HEK293 (cell line): Measurements from ENCODE around the gene CLDND1.

Experiments used
- CTCF ChIA-PET: fragments of 350-600 bp; formaldehyde crosslinking; extraction: SDS; loops from one replicate; lab custom pipeline; 2021; ENCODE audit warnings: antibody characterized with exemption; lab: Yijun Ruan, JAX
- POLR2A ChIA-PET: fragments of 300-600 bp; formaldehyde crosslinking; extraction: SDS; loops from one replicate; lab custom pipeline; 2020; ENCODE audit warnings: antibody characterized with exemption, inconsistent platforms; lab: Yijun Ruan, JAX
- H3K27ac ChIP-seq: fragments of 200-500 bp; sonication (Bioruptor generic); 2 replicates; pipeline ENCODE4 v1.5.1; 2014; ENCODE audit warnings: low read depth, low read length, control low read depth, inconsistent platforms; ENCODE audit errors: extremely low read depth
- H3K36me3 ChIP-seq, 2 experiments: fragments of 200-500 bp in 1 of 2; sonication (Bioruptor generic) in 1 of 2; 1 replicate in 1 of 2; 2 replicates in 1 of 2; pipeline ENCODE4 v1.5.1; 2014 to 2017; ENCODE audit warnings: inconsistent platforms in 2 of 2, low read length in 2 of 2; ENCODE audit not compliant: control insufficient read depth in 2 of 2, insufficient read depth in 1 of 2
- H3K4me1 ChIP-seq: fragments of 200-500 bp; sonication (Bioruptor generic); 2 replicates; pipeline ENCODE4 v1.5.1; 2014; ENCODE audit warnings: mild to moderate bottlenecking, low read length, inconsistent platforms; ENCODE audit not compliant: control insufficient read depth, insufficient read depth
- H3K4me3 ChIP-seq: 2 replicates; pipeline ENCODE4 v1.5.1; 2011; ENCODE audit warnings: low read depth, mild to moderate bottlenecking, control low read depth, low read length, moderate library complexity
- H3K9me3 ChIP-seq: fragments of 200-500 bp; sonication (Bioruptor generic); 2 replicates; pipeline ENCODE4 v1.5.1; 2014; ENCODE audit warnings: low read depth, low read length, inconsistent platforms; ENCODE audit not compliant: control insufficient read depth, insufficient read depth
- KLF16 ChIP-seq: fragments of 450-650 bp; formaldehyde crosslinking; IDR thresholded peaks from 2 replicates; pipeline ENCODE4 v1.5.1; 2017; ENCODE audit warnings: missing biosample characterization, missing genetic modification characterization
- KLF8 ChIP-seq: fragments of 450-650 bp; formaldehyde crosslinking; IDR thresholded peaks from 2 replicates; pipeline ENCODE4 v1.5.1; 2016; ENCODE audit warnings: missing biosample characterization, missing genetic modification characterization
- REPIN1 ChIP-seq: fragments of 450-650 bp; formaldehyde crosslinking; IDR thresholded peaks from 2 replicates; pipeline ENCODE4 v1.5.1; 2017; ENCODE audit warnings: missing biosample characterization, missing genetic modification characterization, low read depth
- YY1 ChIP-seq: fragments of 450-650 bp; formaldehyde crosslinking; IDR thresholded peaks from 2 replicates; pipeline ENCODE4 v1.5.1; 2018; ENCODE audit warnings: missing biosample characterization, missing genetic modification characterization
- ZFP37 ChIP-seq: fragments of 450-650 bp; formaldehyde crosslinking; IDR thresholded peaks from 2 replicates; pipeline ENCODE4 v1.5.1; 2016; ENCODE audit warnings: missing biosample characterization, missing genetic modification characterization
- ZNF112 ChIP-seq: fragments of 450-650 bp; formaldehyde crosslinking; IDR thresholded peaks from 2 replicates; pipeline ENCODE4 v1.5.0; 2017; ENCODE audit warnings: missing biosample characterization, missing genetic modification characterization
- ZNF114 ChIP-seq: fragments of 450-650 bp; formaldehyde crosslinking; IDR thresholded peaks from 2 replicates; pipeline ENCODE4 v1.5.0; 2017; ENCODE audit warnings: missing biosample characterization, missing genetic modification characterization
- ZNF146 ChIP-seq: fragments of 450-650 bp; formaldehyde crosslinking; IDR thresholded peaks from 2 replicates; pipeline ENCODE4 v1.5.1; 2016; ENCODE audit warnings: missing biosample characterization, missing genetic modification characterization
- ZNF274 ChIP-seq, 2 experiments: fragments of 200-500 bp in 1 of 2; fragments of 450-650 bp in 1 of 2; sonication (Bioruptor generic) in 1 of 2; formaldehyde crosslinking in 1 of 2; IDR thresholded peaks; 2 replicates each; pipeline versions ENCODE4 v1.5.1 to v1.6.1; 2014 to 2016; ENCODE audit warnings: borderline replicate concordance in 1 of 2, inconsistent platforms in 1 of 2, low read length in 1 of 2, missing biosample characterization in 1 of 2, missing genetic modification characterization in 1 of 2
- ZNF366 ChIP-seq: fragments of 450-650 bp; formaldehyde crosslinking; conservative IDR thresholded peaks from 2 replicates; pipeline ENCODE4 v1.5.1; 2016; ENCODE audit warnings: missing biosample characterization, missing genetic modification characterization
- ZNF394 ChIP-seq: fragments of 450-650 bp; formaldehyde crosslinking; IDR thresholded peaks from 2 replicates; pipeline ENCODE4 v1.5.1; 2016; ENCODE audit warnings: missing biosample characterization, missing genetic modification characterization, mild to moderate bottlenecking, moderate library complexity, borderline replicate concordance
- ZNF558 ChIP-seq: fragments of 450-650 bp; formaldehyde crosslinking; IDR thresholded peaks from 2 replicates; pipeline ENCODE4 v1.5.1; 2016; ENCODE audit warnings: missing biosample characterization, missing genetic modification characterization
- ZNF561 ChIP-seq: fragments of 450-650 bp; IDR thresholded peaks from 2 replicates; pipeline ENCODE4 v1.5.1; 2018; ENCODE audit warnings: missing biosample characterization, missing genetic modification characterization, borderline replicate concordance
- ZNF571 ChIP-seq: fragments of 450-650 bp; formaldehyde crosslinking; IDR thresholded peaks from 2 replicates; pipeline ENCODE4 v1.5.0; 2017; ENCODE audit warnings: missing biosample characterization, missing genetic modification characterization
- ZNF600 ChIP-seq: fragments of 450-650 bp; formaldehyde crosslinking; IDR thresholded peaks from 2 replicates; pipeline ENCODE4 v1.5.1; 2016; ENCODE audit warnings: missing biosample characterization, missing genetic modification characterization
- ZNF660 ChIP-seq: fragments of 450-650 bp; IDR thresholded peaks from 2 replicates; pipeline ENCODE4 v1.5.1; 2018; ENCODE audit warnings: missing biosample characterization, mild to moderate bottlenecking, missing genetic modification characterization
- ZNF768 ChIP-seq: fragments of 450-650 bp; formaldehyde crosslinking; IDR thresholded peaks from 2 replicates; pipeline ENCODE4 v1.5.1; 2018; ENCODE audit warnings: missing biosample characterization, mild to moderate bottlenecking, missing genetic modification characterization
- ZNF785 ChIP-seq: fragments of 450-650 bp; formaldehyde crosslinking; IDR thresholded peaks from 2 replicates; pipeline ENCODE4 v1.5.1; 2016; ENCODE audit warnings: missing biosample characterization, missing genetic modification characterization
- ZSCAN16 ChIP-seq: fragments of 450-650 bp; formaldehyde crosslinking; IDR thresholded peaks from 2 replicates; pipeline ENCODE4 v1.5.1; 2016; ENCODE audit warnings: missing biosample characterization, missing genetic modification characterization
- TF ChIP-seq, protein P1 (sequence below): fragments of 450-650 bp; formaldehyde crosslinking; conservative IDR thresholded peaks from 2 replicates; pipeline ENCODE4 v1.5.1; 2016; ENCODE audit warnings: low read depth, missing biosample characterization, missing genetic modification characterization
- TF ChIP-seq, protein P2 (sequence below): fragments of 450-650 bp; formaldehyde crosslinking; IDR thresholded peaks from 2 replicates; pipeline ENCODE4 v1.5.1; 2016; ENCODE audit warnings: missing biosample characterization, missing genetic modification characterization, borderline replicate concordance
- TF ChIP-seq, protein P3 (sequence below): fragments of 450-650 bp; formaldehyde crosslinking; IDR thresholded peaks from 2 replicates; pipeline ENCODE4 v1.5.1; 2017; ENCODE audit warnings: missing biosample characterization, mild to moderate bottlenecking, missing genetic modification characterization, moderate library complexity

The CLDND1 gene

DNA sequence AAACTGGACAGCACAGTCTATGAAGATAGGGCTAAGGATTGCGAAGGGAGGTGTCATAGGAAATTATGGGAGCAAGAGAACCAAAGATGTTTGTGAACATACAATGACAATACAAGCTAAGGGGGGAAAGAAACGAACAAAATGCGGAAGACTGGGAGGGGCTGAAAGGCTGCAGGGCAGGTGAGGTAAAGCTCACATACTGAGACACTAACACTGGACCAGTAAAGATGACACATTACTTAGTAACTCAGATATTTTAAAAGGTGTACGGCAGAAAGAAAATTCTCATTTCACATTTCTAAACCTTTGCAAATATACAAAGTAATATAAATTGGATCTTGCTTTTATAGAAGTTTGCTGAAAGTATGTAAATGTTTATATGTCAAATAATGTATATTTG lies 10.1 kb downstream of the CLDND1 start (continued):
- TF ChIP-seq, protein P1, sequence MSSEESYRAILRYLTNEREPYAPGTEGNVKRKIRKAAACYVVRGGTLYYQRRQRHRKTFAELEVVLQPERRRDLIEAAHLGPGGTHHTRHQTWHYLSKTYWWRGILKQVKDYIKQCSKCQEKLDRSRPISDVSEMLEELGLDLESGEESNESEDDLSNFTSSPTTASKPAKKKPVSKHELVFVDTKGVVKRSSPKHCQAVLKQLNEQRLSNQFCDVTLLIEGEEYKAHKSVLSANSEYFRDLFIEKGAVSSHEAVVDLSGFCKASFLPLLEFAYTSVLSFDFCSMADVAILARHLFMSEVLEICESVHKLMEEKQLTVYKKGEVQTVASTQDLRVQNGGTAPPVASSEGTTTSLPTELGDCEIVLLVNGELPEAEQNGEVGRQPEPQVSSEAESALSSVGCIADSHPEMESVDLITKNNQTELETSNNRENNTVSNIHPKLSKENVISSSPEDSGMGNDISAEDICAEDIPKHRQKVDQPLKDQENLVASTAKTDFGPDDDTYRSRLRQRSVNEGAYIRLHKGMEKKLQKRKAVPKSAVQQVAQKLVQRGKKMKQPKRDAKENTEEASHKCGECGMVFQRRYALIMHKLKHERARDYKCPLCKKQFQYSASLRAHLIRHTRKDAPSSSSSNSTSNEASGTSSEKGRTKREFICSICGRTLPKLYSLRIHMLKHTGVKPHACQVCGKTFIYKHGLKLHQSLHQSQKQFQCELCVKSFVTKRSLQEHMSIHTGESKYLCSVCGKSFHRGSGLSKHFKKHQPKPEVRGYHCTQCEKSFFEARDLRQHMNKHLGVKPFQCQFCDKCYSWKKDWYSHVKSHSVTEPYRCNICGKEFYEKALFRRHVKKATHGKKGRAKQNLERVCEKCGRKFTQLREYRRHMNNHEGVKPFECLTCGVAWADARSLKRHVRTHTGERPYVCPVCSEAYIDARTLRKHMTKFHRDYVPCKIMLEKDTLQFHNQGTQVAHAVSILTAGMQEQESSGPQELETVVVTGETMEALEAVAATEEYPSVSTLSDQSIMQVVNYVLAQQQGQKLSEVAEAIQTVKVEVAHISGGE (tag by site-specific recombination) = no peak
- TF ChIP-seq, all 188 proteins: peak for 0

DNA sequence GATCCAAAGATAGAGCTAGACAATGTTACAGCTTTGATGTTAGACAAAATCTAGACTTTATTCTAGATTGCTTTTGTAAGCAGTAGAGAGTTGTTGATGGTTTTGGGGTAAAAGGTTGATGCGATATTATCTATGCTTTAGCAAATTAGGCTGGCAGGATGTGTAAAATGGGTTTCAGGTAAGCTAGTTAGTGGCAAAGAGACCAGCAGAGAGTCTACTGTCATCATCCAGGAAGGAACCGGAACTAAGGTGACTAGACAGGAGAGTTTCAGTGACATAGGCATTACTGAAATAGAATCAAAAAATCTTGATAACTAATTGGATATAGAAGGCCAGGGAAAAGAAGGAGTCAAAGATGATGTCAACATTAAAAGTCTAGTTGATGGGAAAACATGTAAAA lies 14.1 kb downstream of the CLDND1 start:
- Histone ChIP-seq H3K36me3 (no peaks in the 10 kb centered on the region), H3K4me1 (0 out of 2 replicates have a peak, but pooled peaks cover 2% of the 10 kb centered on the region), H3K27ac (no peak overlapping the region), H3K9me3 (no peaks in the 10 kb centered on the region), H3K4me3 (no peak overlapping the region)
- TF ChIP-seq KLF8 (tag by site-specific recombination) (no peak), ZNF366 (tag by site-specific recombination) (no peak), ZNF112 (tag by site-specific recombination) (no peak), ZSCAN16 (no peak), ZNF785 (tag by site-specific recombination) (no peak), REPIN1 (no peak), ZNF114 (tag by site-specific recombination) (no peak), ZNF768 (no peak), ZNF571 (tag by site-specific recombination) (no peak)
- TF ChIP-seq, protein P2, sequence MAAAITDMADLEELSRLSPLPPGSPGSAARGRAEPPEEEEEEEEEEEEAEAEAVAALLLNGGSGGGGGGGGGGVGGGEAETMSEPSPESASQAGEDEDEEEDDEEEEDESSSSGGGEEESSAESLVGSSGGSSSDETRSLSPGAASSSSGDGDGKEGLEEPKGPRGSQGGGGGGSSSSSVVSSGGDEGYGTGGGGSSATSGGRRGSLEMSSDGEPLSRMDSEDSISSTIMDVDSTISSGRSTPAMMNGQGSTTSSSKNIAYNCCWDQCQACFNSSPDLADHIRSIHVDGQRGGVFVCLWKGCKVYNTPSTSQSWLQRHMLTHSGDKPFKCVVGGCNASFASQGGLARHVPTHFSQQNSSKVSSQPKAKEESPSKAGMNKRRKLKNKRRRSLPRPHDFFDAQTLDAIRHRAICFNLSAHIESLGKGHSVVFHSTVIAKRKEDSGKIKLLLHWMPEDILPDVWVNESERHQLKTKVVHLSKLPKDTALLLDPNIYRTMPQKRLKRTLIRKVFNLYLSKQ = no peak
- ChIA-PET POLR2A (no interaction called here), CTCF (no interaction called here)

DNA sequence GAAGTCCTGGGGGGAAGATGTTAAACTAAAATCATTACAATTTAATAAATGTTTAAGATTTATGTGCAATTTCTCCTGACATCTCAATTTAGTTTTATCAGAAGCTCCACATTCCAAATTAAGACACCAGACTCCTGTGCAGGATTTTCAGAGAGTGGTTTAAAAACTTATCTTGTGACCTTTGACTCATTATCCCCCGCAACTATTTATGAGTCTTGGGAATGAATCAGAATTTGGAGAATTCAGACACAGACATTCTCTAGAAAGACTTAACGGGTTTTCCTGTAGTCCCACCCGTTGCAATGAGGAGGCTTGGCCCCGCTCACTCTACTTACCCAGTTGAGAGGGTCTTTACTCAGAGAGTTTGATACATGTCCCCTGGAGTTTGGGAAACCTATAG lies 18.2 kb downstream of the CLDND1 start:
- CTCF ChIA-PET = no interaction called here
- H3K27ac ChIP-seq = no peak overlapping the region
- no peaks in the 10 kb centered on the region for H3K4me1 ChIP-seq
- H3K36me3 ChIP-seq = no peaks in the 10 kb centered on the region
- no peak overlapping the region for H3K4me3 ChIP-seq
- no peaks in the 10 kb centered on the region for H3K9me3 ChIP-seq
- POLR2A ChIA-PET = no interaction called here
- TF ChIP-seq ZNF561 = no peak
- TF ChIP-seq ZNF660 = peak; percentile 62; the same call in 1 of the 2 replicates

DNA sequence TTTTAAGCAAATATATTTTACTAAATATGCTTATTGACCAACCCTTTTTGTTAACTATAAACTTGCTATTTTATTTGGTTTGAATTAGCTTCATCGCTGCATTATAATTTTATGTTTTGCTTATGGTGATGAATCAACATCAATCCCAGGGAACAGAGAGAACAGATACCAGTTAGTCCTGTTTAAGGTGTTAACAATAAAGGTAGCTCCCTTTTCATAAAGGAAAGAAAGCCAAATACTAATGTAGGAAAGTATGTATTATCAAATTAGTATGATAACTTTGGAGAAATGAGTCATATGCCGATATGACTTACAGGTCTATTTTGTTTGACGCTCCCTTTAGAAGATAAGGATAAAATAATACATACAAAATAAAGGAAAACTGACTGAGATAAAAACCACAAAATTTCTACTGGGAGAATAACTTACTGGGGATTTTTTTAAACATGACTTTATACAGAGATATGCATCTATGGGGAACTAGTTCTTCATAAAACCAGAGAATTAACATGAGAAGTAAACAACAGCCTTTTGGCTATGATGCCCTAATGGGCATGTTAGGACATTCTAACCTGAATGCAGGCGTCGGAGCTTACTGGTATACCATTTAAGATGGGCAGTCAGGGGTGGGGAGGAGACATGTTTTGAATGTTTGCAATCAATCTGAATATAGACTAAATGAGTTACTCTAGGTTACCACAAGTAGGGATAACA lies 20.7 kb downstream of the CLDND1 start:
- H3K27ac ChIP-seq = no peak overlapping the region
- POLR2A ChIA-PET = no interaction called here
- H3K9me3 ChIP-seq = no peaks in the 10 kb centered on the region
- CTCF ChIA-PET = no interaction called here
- no peak overlapping the region for H3K4me3 ChIP-seq
- no peaks in the 10 kb centered on the region for H3K4me1 ChIP-seq
- no peaks in the 10 kb centered on the region for H3K36me3 ChIP-seq
- TF ChIP-seq YY1 (tag by site-specific recombination) (no peak), ZNF394 (tag by site-specific recombination) (no peak), ZFP37 (no peak), ZNF274 (IDR thresholded peaks at IDR 0.05; ENCODE audit: low read length) (no peak), ZNF274 (tag by site-specific recombination; IDR thresholded peaks at IDR 0.05; ENCODE audit: borderline replicate concordance) (no peak), KLF16 (tag by site-specific recombination) (no peak), ZNF600 (tag by site-specific recombination) (no peak), ZNF146 (no peak), ZNF558 (tag by site-specific recombination) (no peak)
- TF ChIP-seq, protein P3, sequence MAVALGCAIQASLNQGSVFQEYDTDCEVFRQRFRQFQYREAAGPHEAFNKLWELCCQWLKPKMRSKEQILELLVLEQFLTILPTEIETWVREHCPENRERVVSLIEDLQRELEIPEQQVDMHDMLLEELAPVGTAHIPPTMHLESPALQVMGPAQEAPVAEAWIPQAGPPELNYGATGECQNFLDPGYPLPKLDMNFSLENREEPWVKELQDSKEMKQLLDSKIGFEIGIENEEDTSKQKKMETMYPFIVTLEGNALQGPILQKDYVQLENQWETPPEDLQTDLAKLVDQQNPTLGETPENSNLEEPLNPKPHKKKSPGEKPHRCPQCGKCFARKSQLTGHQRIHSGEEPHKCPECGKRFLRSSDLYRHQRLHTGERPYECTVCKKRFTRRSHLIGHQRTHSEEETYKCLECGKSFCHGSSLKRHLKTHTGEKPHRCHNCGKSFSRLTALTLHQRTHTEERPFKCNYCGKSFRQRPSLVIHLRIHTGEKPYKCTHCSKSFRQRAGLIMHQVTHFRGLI (tag by site-specific recombination) = no peak
